ENCODE results near the gene CTCFL.

DNA sequence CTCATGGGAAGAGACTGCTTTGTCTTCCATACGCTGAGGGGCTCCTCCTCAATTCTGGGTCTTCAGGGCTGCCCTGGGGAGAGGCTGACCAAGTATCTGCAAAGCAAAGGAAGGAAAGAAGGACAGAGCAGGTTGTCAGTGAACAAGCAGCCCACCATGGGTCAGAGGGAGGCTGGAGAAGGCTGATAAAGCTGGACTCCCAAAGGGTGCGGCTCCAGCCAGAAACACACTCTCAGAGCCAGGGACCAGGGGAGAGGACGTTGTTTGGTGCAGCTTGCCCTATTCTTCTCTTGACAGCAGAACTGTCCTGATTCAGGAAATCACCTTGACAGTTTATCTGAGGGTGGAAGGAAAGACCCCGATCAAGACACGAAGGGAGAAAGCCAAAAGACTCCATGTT lies 10.4 kb upstream of the CTCFL start:
- TF ChIP-seq POLR2A (IDR thresholded peaks at IDR 0.05; ENCODE audit: low read depth, low read length) (no peak), TAF1 (IDR thresholded peaks at IDR 0.05; ENCODE audit: low read depth, low read length) (no peak), POLR2AphosphoS5 (IDR thresholded peaks at IDR 0.05; ENCODE audit: low read depth, low read length) (no peak), SPI1 (IDR thresholded peaks at IDR 0.05; ENCODE audit: low read depth, low read length) (no peak)

All from GM12891 (cell line).